Measurements from ENCODE around the gene PRM2.

- TF ChIP-seq POLR2A (IDR thresholded peaks at IDR 0.05), result no peak
- TF ChIP-seq CTCF (IDR thresholded peaks at IDR 0.05), result no peak
These were observed 26.7 kb upstream of the PRM2 start for GRCh38 chr16:11302977-11303376.

All from prostate gland (tissue), 2 donors.